Esophagus muscularis mucosa (tissue), 3 donors: ENCODE measurements around the gene ST3GAL6.

Experiments
- POLR2AphosphoS5 ChIP-seq, 2 donors: sonication (generic); formaldehyde crosslinking; IDR thresholded peaks; one replicate each; pipeline ENCODE4 v1.6.1; 2017; ENCODE audit warnings: antibody characterized with exemption in 2 of 2
- TF ChIP-seq, protein P1 (sequence below), 3 experiments: fragments of 200-600 bp in 2 of 3; fragments of 450-650 bp in 1 of 3; sonication (generic) in 2 of 3; IDR thresholded peaks; one replicate each; pipeline ENCODE4 v1.5.1; 2017 to 2019; ENCODE audit warnings: antibody characterized with exemption in 3 of 3, mild to moderate bottlenecking in 2 of 3, moderate library complexity in 1 of 3

DNA sequence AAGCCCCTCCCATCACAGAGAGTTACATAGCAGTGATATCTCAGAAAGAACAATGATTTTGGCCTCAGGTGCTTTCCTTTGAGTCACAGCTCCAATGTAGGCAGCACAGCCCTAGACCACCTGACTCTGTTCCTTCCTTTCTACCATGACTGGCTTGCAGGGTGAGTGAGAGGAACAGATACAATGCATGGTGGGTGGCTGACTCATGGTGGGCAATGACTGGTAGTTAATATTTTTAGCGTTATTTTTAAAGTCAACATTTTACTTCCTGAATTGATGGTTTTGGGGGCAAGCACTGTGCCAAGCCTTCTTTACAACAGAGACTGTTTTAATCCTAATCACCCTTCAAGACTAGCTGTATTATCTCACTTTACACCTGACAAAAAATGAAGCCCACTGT lies 32.8 kb upstream of the ST3GAL6 start:
- TF ChIP-seq, protein P1, sequence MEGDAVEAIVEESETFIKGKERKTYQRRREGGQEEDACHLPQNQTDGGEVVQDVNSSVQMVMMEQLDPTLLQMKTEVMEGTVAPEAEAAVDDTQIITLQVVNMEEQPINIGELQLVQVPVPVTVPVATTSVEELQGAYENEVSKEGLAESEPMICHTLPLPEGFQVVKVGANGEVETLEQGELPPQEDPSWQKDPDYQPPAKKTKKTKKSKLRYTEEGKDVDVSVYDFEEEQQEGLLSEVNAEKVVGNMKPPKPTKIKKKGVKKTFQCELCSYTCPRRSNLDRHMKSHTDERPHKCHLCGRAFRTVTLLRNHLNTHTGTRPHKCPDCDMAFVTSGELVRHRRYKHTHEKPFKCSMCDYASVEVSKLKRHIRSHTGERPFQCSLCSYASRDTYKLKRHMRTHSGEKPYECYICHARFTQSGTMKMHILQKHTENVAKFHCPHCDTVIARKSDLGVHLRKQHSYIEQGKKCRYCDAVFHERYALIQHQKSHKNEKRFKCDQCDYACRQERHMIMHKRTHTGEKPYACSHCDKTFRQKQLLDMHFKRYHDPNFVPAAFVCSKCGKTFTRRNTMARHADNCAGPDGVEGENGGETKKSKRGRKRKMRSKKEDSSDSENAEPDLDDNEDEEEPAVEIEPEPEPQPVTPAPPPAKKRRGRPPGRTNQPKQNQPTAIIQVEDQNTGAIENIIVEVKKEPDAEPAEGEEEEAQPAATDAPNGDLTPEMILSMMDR (IDR thresholded peaks at IDR 0.05) = no peak
- TF ChIP-seq POLR2AphosphoS5 (IDR thresholded peaks at IDR 0.05) = peak in 1 of 2 donors; percentile 13
